ENCODE results near the gene TERT.

TERT gene

DNA sequence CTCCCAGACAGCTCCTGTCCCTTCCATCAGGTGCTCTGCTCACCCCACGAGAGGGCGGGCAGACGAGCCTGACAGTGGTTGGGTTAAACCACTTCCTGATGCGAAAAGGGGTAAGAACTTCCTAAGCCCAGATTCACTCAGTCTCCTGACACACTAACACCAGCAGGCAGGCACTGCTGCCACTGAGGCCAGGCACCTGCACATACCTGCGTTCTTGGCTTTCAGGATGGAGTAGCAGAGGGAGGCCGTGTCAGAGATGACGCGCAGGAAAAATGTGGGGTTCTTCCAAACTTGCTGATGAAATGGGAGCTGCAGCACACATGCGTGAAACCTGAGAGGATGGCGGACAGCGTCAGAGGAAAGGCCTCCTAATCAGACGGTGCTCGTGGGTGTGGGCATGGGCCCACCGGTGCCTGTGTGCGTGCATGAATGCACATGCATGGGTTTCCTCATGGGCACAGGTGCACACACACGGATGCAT, 39.7 kb downstream of the TERT start:
- no peak for DNase-seq

GRCh38 chr5:1254196-1254595, 40.7 kb downstream of the TERT start:
- DNase-seq, result no peak

- no peak for DNase-seq
Observed at GRCh38 chr5:1253456-1254105, 41.3 kb downstream of the TERT start.

GRCh38 chr5:1252681-1253080, 42.2 kb downstream of the TERT start:
- no peak for DNase-seq

DNA sequence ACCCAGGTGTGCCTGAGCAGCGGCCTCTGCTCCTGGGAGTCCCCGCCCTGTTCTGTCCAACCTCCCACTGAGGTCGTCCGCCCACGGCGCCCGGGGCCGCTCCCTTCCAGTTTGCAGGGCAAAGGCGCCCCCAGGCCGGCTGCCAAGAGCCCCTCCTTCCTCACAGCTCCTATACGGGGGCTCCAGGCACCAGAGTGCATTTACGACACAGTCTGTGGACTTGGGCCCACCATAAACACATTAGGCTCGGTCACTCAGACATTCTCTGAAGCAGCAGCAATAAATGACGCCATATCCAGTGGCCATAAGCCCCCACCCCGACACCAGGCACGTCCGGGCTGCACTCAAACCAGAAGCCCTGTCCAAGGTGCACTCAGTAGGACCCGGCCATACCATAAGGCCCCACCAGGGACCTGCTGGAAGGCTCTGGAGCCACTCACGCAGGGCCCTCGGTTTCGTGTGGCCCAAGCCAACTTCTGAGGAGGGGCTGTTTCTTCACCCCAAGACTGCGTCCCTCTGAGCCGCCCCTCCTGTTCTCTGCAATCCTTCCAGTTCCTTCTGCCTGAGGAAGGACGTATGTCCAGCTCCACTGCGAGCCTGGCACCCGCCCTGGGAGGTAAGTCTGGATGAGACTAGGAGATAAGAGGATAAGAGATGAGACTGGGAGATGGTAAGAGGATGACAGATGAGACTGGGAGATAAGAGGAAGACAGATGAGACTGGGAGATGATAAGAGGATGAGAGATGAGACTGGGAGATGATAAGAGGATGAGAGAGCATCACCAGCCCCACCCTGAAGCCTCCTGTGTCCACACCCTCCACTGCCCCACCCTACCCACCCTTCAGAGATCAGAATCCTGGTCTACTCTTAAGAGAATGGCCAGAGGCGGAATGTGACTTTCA, 42.9 kb downstream of the TERT start:
- DNase-seq, result no peak

DNA sequence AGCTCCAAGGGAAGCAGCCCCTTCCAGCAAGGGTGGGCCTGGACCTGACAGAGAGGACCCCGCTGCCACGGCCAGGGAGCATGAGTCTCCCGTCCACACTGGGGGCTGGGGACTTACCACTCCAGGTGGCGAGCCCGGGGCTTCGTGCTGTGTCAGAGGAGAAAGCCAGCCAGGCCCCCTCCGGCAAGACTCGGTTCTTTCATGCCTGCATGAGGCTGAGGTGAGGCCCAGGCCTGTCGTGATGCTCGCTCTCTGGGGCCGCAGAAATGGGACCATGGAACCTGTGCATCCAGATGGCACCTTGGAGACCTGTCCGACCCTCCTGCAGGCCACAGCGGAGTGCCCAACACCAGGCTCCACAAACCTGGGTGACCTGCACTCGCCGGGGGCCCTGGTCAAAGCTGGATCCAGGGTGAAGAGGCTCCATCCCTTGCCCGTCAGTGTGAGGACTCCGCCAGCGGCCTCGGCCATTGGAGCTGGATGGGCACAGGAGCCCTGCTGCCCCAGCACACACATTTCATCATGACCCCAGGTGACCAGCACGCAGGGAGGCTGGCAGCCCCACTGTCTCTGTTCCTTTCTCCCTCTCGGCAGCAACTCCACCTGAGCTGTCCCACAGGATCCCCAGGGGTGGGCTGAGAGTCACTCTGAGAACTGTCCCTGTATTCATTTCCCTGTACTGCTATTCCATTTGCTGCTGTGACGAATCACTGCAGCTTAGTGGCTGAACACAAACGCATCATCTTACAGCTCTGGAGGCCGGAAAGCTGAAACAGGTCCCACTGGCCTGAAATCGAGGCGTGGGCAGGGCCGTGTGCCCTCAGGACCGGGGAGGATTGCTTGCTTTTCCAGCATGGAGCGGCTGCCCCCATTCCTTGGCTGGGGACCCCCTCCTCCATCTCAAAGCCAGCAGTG, 45.2 kb downstream of the TERT start:
- no peak for DNase-seq

GRCh38 chr5:1247811-1248210, 47.1 kb downstream of the TERT start:
- no peak for DNase-seq

DNA sequence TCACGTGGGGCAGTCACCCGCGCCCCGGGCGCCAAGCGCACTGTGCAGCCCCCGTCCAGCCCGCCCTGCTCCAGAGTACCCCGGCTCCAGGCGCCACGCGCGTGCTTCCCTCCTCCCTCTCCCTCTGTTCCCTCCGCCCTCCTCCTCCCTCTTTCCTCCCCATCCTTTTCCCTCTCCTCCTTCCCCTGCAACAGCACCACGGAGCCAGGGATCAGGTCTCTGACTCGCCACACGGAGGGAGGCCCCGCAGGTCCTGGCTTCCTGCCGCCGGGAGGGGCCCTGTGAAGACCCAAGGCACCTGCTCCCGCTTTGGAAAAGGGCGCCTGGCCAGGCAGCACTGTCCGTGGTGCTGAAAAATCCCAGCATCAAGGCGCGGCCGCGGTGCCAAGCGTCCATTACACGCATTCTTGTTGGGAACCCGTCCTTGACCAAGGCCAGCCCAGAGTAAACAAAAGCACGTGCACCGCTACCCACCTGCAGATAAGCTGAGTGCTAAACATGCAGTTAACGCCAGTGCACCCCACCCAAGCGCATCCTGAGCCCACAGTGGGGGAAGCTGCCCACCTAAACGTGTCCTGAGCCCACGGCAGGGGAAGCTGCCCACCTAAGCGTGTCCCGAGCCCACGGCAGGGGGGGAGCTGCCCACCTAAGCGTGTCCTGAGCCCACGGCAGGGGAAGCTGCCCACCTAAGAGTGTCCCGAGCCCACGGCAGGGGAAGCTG, 48.0 kb downstream of the TERT start:
- no peak for DNase-seq

DNA sequence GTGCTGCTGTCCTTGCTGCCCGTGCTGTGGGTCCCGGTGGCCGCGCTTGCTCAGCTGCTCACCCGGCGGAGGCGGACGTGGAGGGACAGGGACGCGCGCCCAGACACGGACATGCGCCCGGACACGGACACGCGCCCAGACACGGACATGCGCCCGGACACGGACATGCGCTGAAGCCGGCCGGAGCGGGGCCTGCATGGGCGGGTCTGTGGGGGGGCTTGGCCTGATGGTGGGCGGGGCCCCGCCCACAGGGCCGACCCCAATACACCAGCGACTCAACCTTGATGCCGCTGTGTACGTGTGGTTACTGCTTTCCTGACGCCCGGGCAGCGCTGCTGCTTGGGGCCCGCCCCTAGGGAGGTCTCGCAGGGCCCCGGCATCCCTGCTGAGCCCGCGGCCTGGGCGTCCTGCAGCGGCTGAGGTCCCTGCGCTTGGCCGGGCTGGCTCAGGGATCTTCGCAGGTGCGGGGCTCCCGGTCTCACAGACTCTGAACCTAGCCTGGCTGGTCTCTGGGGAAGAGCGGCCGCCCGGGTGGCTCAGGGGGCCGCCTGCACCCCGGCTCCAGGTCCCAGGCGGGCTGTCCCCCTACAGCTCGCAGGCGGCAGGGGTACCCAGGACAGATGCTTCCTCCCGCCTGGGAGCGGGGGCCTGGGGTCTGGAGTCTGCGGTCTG, 48.8 kb downstream of the TERT start:
- DNase-seq, result no peak

- DNase-seq, result no peak
Observed at GRCh38 chr5:1244976-1245375, 49.9 kb downstream of the TERT start.

GRCh38 chr5:1244255-1244654, 50.6 kb downstream of the TERT start:
- DNase-seq, result no peak

- no peak for DNase-seq
Observed at GRCh38 chr5:1243487-1244130, 51.3 kb downstream of the TERT start.

- no peak for DNase-seq
Observed at GRCh38 chr5:1242733-1243486, 52.0 kb downstream of the TERT start.

- DNase-seq, result no peak
Observed at GRCh38 chr5:1241509-1242080, 53.3 kb downstream of the TERT start.

DNA sequence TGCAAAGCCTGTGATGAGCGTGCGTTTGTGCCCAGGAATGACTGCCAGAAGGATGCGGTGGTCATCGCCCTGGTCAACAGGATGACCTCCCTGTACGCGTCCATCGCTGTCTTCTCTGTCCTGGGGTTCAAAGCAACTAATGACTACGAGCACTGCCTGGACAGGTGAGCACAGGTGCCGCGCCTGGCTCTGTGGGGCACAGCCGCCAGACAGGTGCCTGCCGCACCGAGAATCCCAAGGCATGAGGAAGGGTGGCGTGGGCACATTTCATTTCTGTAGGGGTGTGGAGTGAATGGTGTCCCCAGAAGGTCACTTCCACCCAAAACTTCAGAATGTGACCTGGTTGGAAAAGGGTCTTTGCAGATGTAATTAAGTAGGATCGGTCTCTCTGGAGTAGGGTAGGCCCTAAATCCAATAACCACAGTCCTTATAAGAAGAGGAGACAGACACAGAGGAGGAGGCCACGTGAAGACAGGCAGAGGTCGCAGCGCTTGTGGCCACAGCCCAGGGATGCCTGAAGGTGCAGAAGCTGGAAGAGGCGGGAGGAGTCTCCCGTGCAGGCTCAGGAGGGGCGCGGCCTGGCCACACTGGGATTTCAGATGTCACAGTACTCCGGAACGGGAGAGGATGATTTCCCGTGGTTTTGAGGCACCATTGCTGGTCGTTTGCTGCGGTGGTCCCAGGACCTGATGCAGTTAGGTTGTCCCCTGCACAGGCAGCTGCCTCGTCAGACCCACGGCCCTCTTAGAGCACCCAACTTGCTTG, 54.2 kb downstream of the TERT start:
- no peak for DNase-seq

- no peak for DNase-seq
Observed at GRCh38 chr5:1239505-1240251, 55.2 kb downstream of the TERT start.

DNA sequence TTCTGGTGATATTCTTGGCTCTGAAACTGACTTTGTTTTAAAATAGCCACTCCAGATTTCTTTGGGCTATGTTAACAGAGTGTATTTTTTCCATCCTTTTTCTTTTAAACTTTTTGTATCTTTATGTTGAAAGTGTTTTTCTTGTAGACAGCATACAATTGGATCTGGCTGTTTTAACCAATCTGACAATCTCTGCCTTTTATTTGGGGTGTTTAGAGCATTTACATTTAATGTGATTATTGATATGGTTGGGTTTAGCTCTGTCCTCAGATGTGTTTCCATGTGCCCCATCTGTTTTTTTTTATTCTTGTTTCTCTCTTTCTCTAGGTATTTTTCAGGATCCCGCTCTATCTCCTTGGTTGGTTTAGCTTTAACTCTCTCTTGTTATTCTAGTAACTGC, 59.0 kb downstream of the TERT start:
- DNase-seq, result no peak

- no peak for DNase-seq
Observed at GRCh38 chr5:1235379-1235778, 59.5 kb downstream of the TERT start.

GRCh38 chr5:1232780-1233179, 62.1 kb downstream of the TERT start:
- DNase-seq, result no peak
